ENCODE measurements around the gene PRAMEF20.

- TF ChIP-seq POLR2A (IDR thresholded peaks at IDR 0.05; ENCODE audit: low read depth, low read length) (no peak), BHLHE40 (IDR thresholded peaks at IDR 0.05; ENCODE audit: low read depth, low read length) (no peak), CTCF (conservative IDR thresholded peaks at IDR 0.05; ENCODE audit: low read depth, low read length) (no peak), RCOR1 (IDR thresholded peaks at IDR 0.05; ENCODE audit: insufficient replicate concordance, low read length) (no peak)
Observed at GRCh38 chr1:13451399-13451965, 41.2 kb downstream of the PRAMEF20 start.

Measured in IMR-90 (cell line).